Activated CD4-positive, alpha-beta T cell treated with anti-CD3 and anti-CD28 coated beads, Interleukin-2, amount 50 U/mL, for 24 hours (primary cell): ENCODE measurements around the gene SIDT1.

Source experiments
- DNase-seq, 2 donors: peaks; one replicate each; pipeline ENCODE4 v3.0.0-alpha.2; 2020; ENCODE audit warnings: low read depth in 1 of 2, low spot score in 1 of 2

The SIDT1 gene

GRCh38 chr3:113594066-113594465 lies 61.7 kb downstream of the SIDT1 start:
- no peak for DNase-seq

GRCh38 chr3:113597596-113598354 lies 65.4 kb downstream of the SIDT1 start:
- no peak for DNase-seq

- DNase-seq: no peak
Observed at GRCh38 chr3:113600418-113601182, 68.2 kb downstream of the SIDT1 start.

- DNase-seq: no peak
Observed at GRCh38 chr3:113601240-113601639, 68.9 kb downstream of the SIDT1 start.

GRCh38 chr3:113602256-113602655 lies 69.9 kb downstream of the SIDT1 start:
- DNase-seq: no peak

GRCh38 chr3:113602836-113603235 lies 70.5 kb downstream of the SIDT1 start:
- no peak for DNase-seq

GRCh38 chr3:113606539-113607218 lies 74.3 kb downstream of the SIDT1 start:
- DNase-seq: peak in 1 of 2 donors; percentile 27

- no peak for DNase-seq
Observed at GRCh38 chr3:113607219-113607596, 74.9 kb downstream of the SIDT1 start.

GRCh38 chr3:113614402-113614801 lies 82.0 kb downstream of the SIDT1 start:
- DNase-seq: no peak

GRCh38 chr3:113615976-113616375 lies 83.6 kb downstream of the SIDT1 start:
- no peak for DNase-seq

- no peak for DNase-seq
Observed at GRCh38 chr3:113617726-113618125, 85.4 kb downstream of the SIDT1 start.

GRCh38 chr3:113620091-113620490 lies 87.7 kb downstream of the SIDT1 start:
- no peak for DNase-seq

- DNase-seq: no peak
Observed at GRCh38 chr3:113623324-113623723, 91.0 kb downstream of the SIDT1 start.

GRCh38 chr3:113623811-113624210 lies 91.5 kb downstream of the SIDT1 start:
- DNase-seq: no peak

GRCh38 chr3:113625834-113626233 lies 93.5 kb downstream of the SIDT1 start:
- DNase-seq: no peak

- no peak for DNase-seq
Observed at GRCh38 chr3:113626503-113627371, 94.4 kb downstream of the SIDT1 start.

- no peak for DNase-seq
Observed at GRCh38 chr3:113628316-113628715, 96.0 kb downstream of the SIDT1 start.

- DNase-seq: no peak
Observed at GRCh38 chr3:113628788-113629187, 96.4 kb downstream of the SIDT1 start.

- no peak for DNase-seq
Observed at GRCh38 chr3:113629584-113630421, 97.4 kb downstream of the SIDT1 start.

GRCh38 chr3:113630956-113631542 lies 98.7 kb downstream of the SIDT1 start:
- no peak for DNase-seq
